SK-N-MC (cell line): ENCODE measurements around the gene HDAC8.

Source experiments
- EZH2 ChIP-seq: fragments of 200-600 bp; sonication (generic); IDR thresholded peaks from one replicate; pipeline ENCODE4 v1.6.1; 2017; ENCODE audit warnings: antibody characterized with exemption
- POLR2AphosphoS5 ChIP-seq: IDR thresholded peaks from 2 replicates; pipeline ENCODE4 v1.6.1; 2012; ENCODE audit warnings: mild to moderate bottlenecking, low read depth, low read length, borderline replicate concordance

GRCh38 chrX:72312311-72312940 lies 260.2 kb downstream of the HDAC8 start:
- TF ChIP-seq POLR2AphosphoS5 (no peak), EZH2 (no peak)
